CD4-positive, alpha-beta T cell treated with Interleukin-15 for 4 hours (primary cell): ENCODE data around the gene FOLR2.
"Not testable (repeated sequence)": the region's sequence is repeated elsewhere in the genome, so short reads cannot be mapped to it uniquely, and the experiment has no call there.

ENCODE experiments used
- DNase-seq: peaks from one replicate; pipeline ENCODE4 v3.0.0-alpha.2; 2020; ENCODE audit warnings: low spot score

The FOLR2 gene

GRCh38 chr11:72216638-72217037 is at the start of gene FOLR2:
Gene FOLR2 (plus strand): TSS chr11:72216794. CDS start chr11:72218585, 1,791 bp downstream.
- DNase-seq, result no peak

DNA sequence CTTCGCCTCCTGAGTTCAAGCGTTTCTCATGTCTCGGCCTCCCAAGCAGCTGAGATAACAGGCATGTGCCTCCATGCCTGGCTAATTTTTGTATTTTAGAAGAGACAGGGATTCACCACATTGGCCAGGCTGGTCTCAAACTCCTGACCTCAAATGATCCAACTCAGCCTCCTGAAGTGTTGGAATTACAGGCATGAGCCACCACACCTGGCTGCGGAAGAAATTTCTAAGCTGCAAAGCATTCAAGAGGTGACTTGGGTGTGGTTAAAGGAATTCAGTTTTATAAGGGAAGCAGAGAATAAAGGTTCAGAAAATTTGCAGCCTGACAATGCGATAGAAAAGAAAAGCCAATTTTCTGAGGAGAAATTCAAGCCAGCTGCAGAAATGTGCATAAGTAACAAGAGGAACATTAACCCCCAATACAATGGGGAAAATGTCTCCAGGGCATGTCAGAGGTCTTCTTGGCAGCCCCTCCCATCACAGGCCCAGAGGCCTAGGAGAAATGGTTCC is 47.5 kb upstream of the FOLR2 start:
- not testable (repeated sequence) for DNase-seq

DNA sequence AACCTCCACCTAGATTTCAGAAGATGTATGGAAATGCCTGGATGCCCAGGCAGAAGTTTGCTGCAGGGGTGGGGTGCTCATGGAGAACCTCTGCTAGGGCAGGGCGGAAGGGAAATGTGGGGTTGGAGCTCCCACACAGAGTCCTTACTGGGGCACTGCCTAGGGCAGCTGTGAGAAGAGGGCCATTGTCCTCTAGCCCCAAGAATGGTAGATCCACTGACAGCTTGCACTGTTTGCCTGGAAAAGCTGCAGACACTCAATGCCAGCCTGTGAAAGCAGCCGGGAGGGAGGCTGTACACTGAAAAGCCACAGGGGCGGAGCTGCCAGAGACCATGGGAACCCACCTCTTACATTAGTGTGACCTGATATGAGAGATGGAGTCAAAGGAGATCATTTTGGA is 46.8 kb upstream of the FOLR2 start:
- DNase-seq, result not testable (repeated sequence)

DNA sequence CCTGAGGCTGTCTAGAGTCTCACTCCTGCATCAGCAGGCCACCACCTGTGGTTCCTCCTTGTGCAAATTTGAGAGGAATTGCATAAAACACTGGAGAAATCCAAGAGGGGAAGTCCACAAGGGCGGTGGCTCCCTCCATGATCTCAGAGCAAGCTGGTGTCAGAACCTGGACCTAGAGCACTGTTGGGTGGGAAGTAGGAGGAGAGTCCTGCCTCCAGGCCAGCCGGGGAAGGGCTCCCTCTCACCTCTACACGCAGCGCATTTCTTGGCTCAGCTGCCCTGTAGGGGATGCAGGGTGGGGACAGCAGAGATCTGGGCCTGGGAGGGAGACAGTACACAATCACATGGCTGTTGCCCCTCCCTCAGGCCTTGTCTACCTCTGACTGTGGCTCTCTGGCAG is 44.6 kb upstream of the FOLR2 start:
- DNase-seq, result not testable (repeated sequence)

DNA sequence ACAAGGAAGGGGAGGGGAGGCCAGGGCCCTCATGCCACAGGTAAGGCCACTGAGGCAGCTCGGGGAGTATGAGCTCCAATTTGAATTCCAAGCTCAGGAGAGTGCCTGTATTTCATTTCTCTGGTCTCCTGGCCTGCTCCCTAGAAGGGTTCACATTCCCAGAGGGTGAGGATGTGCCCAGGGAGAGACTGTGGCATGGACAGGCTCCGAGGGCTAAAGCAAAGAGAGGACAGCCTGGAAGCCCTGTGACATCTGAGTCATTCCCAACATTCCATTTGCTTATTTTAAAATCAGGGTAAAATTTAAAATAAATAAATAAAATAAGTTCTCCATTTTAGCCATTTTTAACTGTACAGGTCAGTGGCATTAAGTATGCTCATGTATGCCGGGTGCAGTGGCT is 43.3 kb upstream of the FOLR2 start:
- DNase-seq, result no peak

- DNase-seq, result no peak
Measured at GRCh38 chr11:72174302-72175070, 42.1 kb upstream of the FOLR2 start.

DNA sequence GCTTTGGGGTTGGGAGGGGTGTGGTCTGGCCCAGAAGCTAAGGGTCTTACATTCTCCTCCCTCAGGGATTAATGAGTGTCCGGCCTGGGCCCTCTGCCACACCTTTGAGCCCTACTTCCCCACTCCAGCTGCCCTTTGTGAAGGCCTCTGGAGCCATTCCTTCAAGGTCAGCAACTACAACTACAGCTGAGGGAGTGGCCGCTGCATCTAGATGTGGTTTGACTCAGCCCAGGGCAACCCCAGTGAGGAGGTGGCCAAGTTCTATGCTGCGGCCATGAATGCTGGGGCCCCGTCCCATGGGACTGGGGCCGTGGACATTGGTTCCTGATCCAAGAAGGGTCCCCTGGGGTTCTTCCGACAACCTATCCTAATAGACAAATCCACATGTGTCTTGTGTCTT is 38.9 kb upstream of the FOLR2 start:
- no peak for DNase-seq

GRCh38 chr11:72179049-72179803 is 37.4 kb upstream of the FOLR2 start:
- no peak for DNase-seq

GRCh38 chr11:72179804-72180396 is 36.7 kb upstream of the FOLR2 start:
- DNase-seq, result no peak

DNA sequence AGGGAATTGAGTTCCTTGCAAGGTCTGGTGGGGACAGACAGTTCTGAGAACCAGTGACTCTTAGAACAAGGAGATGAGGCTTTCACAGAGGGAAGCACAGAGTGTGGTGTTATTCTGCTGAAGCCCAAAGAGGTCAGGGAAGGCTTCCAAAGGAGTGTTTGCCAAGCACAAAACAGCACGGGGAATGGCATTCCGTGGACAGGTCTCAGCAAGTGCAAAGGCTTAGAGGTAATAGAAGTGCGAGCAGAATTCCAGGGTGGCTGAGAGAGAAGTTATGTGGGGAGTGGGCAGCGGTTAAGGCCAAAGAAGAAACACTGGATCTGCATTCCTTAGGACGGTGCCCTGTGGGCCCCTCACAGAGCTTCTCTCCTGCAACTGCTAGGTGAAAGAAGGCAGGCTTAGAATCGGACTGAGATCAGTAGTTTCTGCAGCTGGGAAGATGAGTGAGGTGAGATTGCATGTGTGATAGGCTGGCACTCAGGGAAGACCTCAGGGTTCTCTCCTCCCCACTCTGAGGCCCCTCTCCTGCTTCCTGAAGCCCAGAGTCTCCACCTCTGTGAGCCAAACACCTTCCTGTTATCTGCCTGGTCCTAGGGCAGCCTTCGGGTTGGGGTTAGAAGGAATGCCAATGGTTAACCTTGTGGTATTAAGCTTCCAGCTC is 35.6 kb upstream of the FOLR2 start:
- DNase-seq, result not testable (repeated sequence)

GRCh38 chr11:72181553-72181958 is 35.0 kb upstream of the FOLR2 start:
- DNase-seq, result not testable (repeated sequence)

DNA sequence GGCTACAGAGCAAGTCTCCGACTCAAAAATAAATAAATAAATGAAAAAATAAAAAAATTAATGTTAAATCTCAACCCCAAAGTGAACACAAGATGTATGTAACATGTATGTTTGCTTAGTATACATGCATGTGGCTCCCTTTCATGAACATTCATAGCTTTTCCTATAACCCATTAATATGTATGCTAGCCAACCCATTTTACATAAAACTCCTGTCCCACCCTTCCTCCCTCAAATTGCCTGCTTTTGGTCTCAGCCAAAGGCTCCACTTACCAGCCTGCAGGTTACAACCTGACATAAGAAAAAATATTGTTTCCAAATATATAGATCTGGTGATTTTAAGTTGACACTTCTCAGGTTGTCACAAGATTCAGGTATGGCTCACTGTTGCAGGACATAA is 28.3 kb upstream of the FOLR2 start:
- DNase-seq, result no peak

- DNase-seq, result no peak
Measured at GRCh38 chr11:72189455-72190250, 26.9 kb upstream of the FOLR2 start.

GRCh38 chr11:72190631-72191071 is 25.9 kb upstream of the FOLR2 start:
- DNase-seq, result no peak

- no peak for DNase-seq
Measured at GRCh38 chr11:72191961-72192381, 24.6 kb upstream of the FOLR2 start, which contains the start of gene FOLR1. Gene FOLR1 (plus strand): TSS chr11:72192140. CDS start chr11:72192174, 34 bp downstream.

DNA sequence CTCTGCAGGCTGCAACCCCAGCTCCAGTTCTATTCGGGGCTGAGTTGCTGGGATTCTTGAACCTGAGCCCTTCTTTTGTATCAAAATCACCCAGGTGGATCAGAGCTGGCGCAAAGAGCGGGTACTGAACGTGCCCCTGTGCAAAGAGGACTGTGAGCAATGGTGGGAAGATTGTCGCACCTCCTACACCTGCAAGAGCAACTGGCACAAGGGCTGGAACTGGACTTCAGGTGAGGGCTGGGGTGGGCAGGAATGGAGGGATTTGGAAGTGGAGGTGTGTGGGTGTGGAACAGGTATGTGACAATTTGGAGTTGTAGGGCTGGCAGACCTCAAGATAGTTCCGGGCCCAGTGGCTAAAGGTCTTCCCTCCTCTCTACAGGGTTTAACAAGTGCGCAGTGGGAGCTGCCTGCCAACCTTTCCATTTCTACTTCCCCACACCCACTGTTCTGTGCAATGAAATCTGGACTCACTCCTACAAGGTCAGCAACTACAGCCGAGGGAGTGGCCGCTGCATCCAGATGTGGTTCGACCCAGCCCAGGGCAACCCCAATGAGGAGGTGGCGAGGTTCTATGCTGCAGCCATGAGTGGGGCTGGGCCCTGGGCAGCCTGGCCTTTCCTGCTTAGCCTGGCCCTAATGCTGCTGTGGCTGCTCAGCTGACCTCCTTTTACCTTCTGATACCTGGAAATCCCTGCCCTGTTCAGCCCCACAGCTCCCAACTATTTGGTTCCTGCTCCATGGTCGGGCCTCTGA is 20.9 kb upstream of the FOLR2 start:
- no peak for DNase-seq

DNA sequence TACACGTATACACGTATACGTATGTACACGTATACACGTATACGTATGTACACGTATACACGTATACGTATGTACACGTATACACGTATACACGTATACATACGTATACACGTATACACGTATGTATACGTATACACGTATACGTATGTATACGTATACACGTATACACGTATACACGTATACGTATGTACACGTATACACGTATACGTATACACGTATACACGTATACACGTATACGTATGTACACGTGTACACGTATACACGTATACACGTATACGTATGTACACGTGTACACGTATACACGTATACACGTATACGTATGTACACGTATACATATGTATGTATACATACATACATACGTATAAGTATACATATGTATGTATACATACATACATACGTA is 15.1 kb upstream of the FOLR2 start:
- DNase-seq, result not testable (repeated sequence)

DNA sequence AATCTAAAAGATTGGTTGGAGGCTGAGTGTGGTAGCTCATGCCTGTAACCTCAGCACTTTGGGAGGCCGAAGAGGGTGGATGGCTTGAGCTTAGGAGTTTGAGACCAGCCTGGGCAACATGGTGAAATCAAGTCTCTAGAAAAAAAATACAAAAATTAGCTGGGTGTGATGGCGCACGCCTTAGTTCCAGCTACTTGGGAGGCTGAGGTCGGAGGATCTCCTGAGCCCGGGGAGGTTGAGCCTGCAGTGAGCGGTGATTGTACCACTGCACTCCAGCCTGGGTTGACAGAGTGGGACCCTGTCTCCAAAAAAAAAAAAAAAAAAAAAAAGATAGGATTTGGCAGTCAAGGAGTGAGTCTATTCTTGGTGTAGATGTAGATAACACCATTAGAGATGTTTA is 14.0 kb upstream of the FOLR2 start:
- DNase-seq, result no peak

GRCh38 chr11:72203163-72203562 is 13.4 kb upstream of the FOLR2 start:
- no peak for DNase-seq

GRCh38 chr11:72204886-72205285 is 11.7 kb upstream of the FOLR2 start:
- DNase-seq, result no peak
